ENCODE results near the gene FAM47E.

FAM47E gene

DNA sequence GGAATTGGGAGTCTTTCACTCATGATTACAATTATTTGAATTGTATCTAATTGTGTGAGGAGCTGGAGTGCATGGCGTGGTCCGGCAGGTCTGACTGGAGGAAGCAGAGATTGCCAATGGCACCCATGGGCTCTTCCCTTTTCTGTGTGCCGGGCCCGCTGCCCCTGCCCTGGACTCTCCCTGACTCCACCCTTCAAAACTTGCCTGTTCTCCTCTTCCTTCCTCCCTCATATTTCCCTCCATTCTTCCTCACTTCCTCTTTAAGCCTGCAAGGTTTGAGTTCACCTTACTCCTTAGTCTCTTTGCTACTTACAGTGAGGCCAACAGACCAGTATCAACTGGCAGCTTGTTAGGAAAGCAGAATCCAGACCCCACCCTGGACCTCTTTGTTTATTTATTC, 48.5 kb downstream of the FAM47E start:
- H3K4me2 ChIP-seq (ENCODE audit: low read length) = no peak overlapping the region
- H3K79me2 ChIP-seq (ENCODE audit: control insufficient read depth, low read length) = no peaks in the 10 kb centered on the region
- no peaks in the 10 kb centered on the region for H3K4me1 ChIP-seq (ENCODE audit: control insufficient read depth, low read length)
- no peaks in the 10 kb centered on the region for H3K9me2 ChIP-seq (replicated peaks; ENCODE audit: control insufficient read depth, low read length)
- H3K36me3 ChIP-seq (ENCODE audit: control insufficient read depth, low read length) = no peaks in the 10 kb centered on the region
- H3K4me3 ChIP-seq (ENCODE audit: low read length) = no peak overlapping the region
- H3K27ac ChIP-seq (ENCODE audit: low read depth, low read length) = no peak overlapping the region
- H3F3A ChIP-seq (ENCODE audit: control insufficient read depth, insufficient read depth) = no peaks in the 10 kb centered on the region
- no peaks in the 10 kb centered on the region; the same call in 1 of the 2 replicates for H3K9me3 ChIP-seq (ENCODE audit: control insufficient read depth, insufficient read depth, low read length)
- TF ChIP-seq EZH2phosphoT487 (IDR thresholded peaks at IDR 0.05; ENCODE audit: borderline replicate concordance, low read length) = no peak
- TF ChIP-seq, protein P1, sequence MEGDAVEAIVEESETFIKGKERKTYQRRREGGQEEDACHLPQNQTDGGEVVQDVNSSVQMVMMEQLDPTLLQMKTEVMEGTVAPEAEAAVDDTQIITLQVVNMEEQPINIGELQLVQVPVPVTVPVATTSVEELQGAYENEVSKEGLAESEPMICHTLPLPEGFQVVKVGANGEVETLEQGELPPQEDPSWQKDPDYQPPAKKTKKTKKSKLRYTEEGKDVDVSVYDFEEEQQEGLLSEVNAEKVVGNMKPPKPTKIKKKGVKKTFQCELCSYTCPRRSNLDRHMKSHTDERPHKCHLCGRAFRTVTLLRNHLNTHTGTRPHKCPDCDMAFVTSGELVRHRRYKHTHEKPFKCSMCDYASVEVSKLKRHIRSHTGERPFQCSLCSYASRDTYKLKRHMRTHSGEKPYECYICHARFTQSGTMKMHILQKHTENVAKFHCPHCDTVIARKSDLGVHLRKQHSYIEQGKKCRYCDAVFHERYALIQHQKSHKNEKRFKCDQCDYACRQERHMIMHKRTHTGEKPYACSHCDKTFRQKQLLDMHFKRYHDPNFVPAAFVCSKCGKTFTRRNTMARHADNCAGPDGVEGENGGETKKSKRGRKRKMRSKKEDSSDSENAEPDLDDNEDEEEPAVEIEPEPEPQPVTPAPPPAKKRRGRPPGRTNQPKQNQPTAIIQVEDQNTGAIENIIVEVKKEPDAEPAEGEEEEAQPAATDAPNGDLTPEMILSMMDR (IDR thresholded peaks at IDR 0.05; ENCODE audit: low read depth, low read length, poor library complexity, severe bottlenecking) = no peak
- no peaks in the 10 kb centered on the region for H3K27me3 ChIP-seq (ENCODE audit: control insufficient read depth, low read length)
- no peaks in the 10 kb centered on the region for H4K20me1 ChIP-seq (ENCODE audit: control insufficient read depth, insufficient read depth, low read depth, low read length)

DNA sequence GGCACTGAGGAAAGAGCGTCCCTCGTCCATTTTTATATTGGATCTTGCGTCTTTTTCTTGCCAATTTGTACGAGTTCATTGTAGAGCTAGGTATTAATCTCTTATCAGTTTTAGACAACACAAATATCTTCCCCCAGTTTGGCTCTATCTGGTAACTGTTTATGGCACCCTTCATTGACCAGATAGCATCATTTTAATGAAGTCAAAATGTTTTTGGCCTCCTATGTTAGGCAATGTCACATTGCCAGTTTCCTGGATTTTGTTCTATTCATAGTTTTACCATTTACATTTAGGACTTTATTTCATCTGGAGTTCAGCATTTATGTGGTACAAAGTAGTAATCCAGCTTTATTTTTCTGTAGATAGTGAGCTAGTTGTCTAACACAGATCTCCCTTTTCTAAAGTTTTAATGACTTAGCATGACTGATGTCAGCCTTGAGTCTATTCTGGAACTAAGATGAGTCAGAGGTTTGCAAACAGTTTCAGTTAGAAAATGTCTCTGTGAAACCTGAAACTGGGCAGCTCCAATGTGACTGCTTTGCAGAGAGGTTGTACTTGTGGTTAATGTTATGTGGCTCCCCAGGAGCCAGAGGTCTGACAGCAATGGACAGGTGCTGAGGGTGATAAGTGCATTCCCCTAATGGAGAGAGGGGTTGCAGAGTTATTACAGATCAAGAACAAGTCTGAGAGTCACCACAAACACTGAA, 49.7 kb downstream of the FAM47E start:
- H3K9me2 ChIP-seq (replicated peaks; ENCODE audit: control insufficient read depth, low read length) = no peaks in the 10 kb centered on the region
- no peaks in the 10 kb centered on the region; the same call in 1 of the 2 replicates for H3K9me3 ChIP-seq (ENCODE audit: control insufficient read depth, insufficient read depth, low read length)
- H3K36me3 ChIP-seq (ENCODE audit: control insufficient read depth, low read length) = no peaks in the 10 kb centered on the region
- H4K20me1 ChIP-seq (ENCODE audit: control insufficient read depth, insufficient read depth, low read depth, low read length) = no peaks in the 10 kb centered on the region
- H3K27ac ChIP-seq (ENCODE audit: low read depth, low read length) = no peak overlapping the region
- H3K27me3 ChIP-seq (ENCODE audit: control insufficient read depth, low read length) = no peaks in the 10 kb centered on the region
- no peaks in the 10 kb centered on the region for H3K79me2 ChIP-seq (ENCODE audit: control insufficient read depth, low read length)
- no peak overlapping the region for H3K4me2 ChIP-seq (ENCODE audit: low read length)
- no peak for TF ChIP-seq EZH2phosphoT487 (IDR thresholded peaks at IDR 0.05; ENCODE audit: borderline replicate concordance, low read length)
- TF ChIP-seq, protein P1 (IDR thresholded peaks at IDR 0.05; ENCODE audit: low read depth, low read length, poor library complexity, severe bottlenecking) = no peak
- no peak overlapping the region for H3K4me3 ChIP-seq (ENCODE audit: low read length)
- no peaks in the 10 kb centered on the region for H3K4me1 ChIP-seq (ENCODE audit: control insufficient read depth, low read length)
- no peaks in the 10 kb centered on the region for H3F3A ChIP-seq (ENCODE audit: control insufficient read depth, insufficient read depth)

DNA sequence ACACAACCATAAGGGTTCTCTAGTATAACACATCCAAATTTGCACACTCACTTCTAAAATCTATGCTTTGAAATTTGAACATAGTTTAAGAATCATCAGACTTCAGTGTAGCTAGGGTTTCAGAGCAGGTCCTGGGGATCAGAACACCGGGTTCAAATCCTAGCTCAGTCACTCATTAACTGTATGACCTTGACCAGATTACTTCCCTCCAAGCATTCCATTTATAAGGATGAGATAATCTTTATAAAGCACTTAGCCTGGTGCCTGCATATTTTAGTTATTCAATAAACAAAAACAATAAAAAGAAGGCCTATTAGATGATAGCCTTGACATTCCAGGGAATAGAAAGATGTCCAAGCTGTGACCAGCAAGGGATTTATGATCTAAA, 50.2 kb downstream of the FAM47E start:
- H3K9me2 ChIP-seq (replicated peaks; ENCODE audit: control insufficient read depth, low read length) = no peaks in the 10 kb centered on the region
- no peak overlapping the region for H3K4me3 ChIP-seq (ENCODE audit: low read length)
- no peaks in the 10 kb centered on the region for H3F3A ChIP-seq (ENCODE audit: control insufficient read depth, insufficient read depth)
- no peaks in the 10 kb centered on the region for H3K36me3 ChIP-seq (ENCODE audit: control insufficient read depth, low read length)
- no peaks in the 10 kb centered on the region for H3K27me3 ChIP-seq (ENCODE audit: control insufficient read depth, low read length)
- H4K20me1 ChIP-seq (ENCODE audit: control insufficient read depth, insufficient read depth, low read depth, low read length) = no peaks in the 10 kb centered on the region
- no peak overlapping the region for H3K27ac ChIP-seq (ENCODE audit: low read depth, low read length)
- TF ChIP-seq, protein P1 (IDR thresholded peaks at IDR 0.05; ENCODE audit: low read depth, low read length, poor library complexity, severe bottlenecking) = no peak
- no peak for TF ChIP-seq EZH2phosphoT487 (IDR thresholded peaks at IDR 0.05; ENCODE audit: borderline replicate concordance, low read length)
- H3K4me2 ChIP-seq (ENCODE audit: low read length) = no peak overlapping the region
- H3K4me1 ChIP-seq (ENCODE audit: control insufficient read depth, low read length) = no peaks in the 10 kb centered on the region
- no peaks in the 10 kb centered on the region; the same call in 1 of the 2 replicates for H3K9me3 ChIP-seq (ENCODE audit: control insufficient read depth, insufficient read depth, low read length)
- H3K79me2 ChIP-seq (ENCODE audit: control insufficient read depth, low read length) = no peaks in the 10 kb centered on the region

Data from DOHH2 (cell line).